Medulla oblongata (tissue), 1 donor: ENCODE data around the gene XPR1.
A peak's percentile ranks its signal among the peaks of the same experiment; 100 is the strongest.
"Not testable (repeated sequence)": the region's sequence is repeated elsewhere in the genome, so short reads cannot be mapped to it uniquely, and the experiment has no call there.

Source experiments
- DNase-seq: peaks from one replicate; pipeline ENCODE4 v3.0.0-alpha.2; 2015; ENCODE audit errors: extremely low spot score

The XPR1 gene

DNA sequence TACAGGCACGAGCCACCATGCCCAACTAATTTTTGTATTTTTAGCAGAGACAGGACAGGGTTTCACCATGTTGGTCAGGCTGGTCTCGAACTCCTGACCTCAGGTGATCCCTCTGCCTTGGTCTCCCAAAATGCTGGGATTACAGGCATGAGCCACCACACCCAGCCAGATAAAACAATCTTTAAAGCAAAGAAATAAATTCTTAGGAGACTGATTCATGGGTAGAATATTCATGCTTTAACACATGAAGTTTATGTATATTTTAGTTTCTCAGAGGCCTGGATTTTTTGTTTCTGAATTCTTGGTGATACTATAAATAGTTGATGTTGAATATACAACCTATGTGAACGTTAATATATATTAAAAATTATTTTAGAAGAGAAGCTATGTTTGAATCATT, 153.5 kb downstream of the XPR1 start:
- DNase-seq = no peak

GRCh38 chr1:180785887-180786286, 154.1 kb downstream of the XPR1 start:
- no peak for DNase-seq

DNA sequence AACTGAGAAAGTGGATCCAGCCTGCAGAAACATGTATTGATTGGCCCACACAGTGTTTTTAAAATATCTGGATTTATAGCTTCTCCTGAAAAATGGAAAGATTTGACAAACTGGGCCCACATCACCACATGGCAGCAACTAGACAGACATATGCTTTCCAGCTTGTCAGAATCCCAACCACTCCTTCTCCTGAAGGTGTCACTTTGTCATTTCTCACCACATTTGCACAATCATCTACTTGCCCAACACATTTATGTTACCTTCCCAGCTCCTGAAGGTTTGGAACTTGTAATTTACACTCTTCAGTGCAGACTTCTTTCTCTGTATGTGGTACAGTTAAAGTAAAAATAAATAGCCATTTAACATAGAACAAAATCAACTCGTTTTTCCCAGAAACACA, 154.8 kb downstream of the XPR1 start:
- no peak for DNase-seq

GRCh38 chr1:180787628-180788307, 155.9 kb downstream of the XPR1 start:
- DNase-seq = no peak

- no peak for DNase-seq
These were observed 157.6 kb downstream of the XPR1 start for GRCh38 chr1:180789460-180789859.

DNA sequence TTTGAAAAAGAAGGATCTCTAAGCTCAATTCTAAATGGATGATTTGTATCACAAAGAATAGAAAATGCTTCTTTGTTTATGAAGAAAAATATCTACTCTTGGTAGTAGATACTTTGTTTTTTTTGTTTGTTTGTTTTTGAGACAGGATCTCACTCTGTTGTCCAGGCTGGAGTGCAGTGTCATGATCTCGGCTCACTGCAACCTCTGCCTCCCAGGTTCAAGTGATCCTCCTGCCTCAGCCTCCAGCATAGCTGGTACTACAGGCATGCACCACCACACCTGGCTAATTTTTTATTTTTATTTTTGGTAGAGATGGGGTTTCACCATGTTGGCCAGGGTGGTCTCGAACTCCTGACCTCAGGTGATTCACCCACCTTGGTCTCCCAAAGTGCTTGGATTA, 159.3 kb downstream of the XPR1 start:
- not testable (repeated sequence) for DNase-seq

DNA sequence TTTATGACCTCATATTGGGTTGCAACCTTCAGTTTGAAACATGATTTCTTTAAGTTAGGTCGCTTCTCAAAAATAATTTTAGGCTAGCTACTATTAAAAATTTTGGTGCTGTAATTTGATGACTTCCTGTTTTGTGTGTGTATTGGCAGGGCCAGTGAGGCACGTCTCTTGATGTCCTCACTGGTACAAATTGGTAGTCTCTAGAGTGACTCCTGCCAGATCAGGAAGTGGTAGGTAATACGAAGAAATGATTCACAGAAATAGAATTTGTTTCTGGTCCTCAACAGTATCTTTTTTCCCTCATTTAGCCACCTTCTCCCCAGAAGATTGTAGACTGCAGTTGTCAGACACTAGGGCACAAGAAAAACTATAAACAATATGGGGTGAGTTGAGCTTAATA, 160.0 kb downstream of the XPR1 start:
- no peak for DNase-seq

- peak; percentile 16 for DNase-seq
These were observed 161.6 kb downstream of the XPR1 start for GRCh38 chr1:180793451-180793850.

- no peak for DNase-seq
These were observed 165.2 kb downstream of the XPR1 start for GRCh38 chr1:180796897-180797640.

DNA sequence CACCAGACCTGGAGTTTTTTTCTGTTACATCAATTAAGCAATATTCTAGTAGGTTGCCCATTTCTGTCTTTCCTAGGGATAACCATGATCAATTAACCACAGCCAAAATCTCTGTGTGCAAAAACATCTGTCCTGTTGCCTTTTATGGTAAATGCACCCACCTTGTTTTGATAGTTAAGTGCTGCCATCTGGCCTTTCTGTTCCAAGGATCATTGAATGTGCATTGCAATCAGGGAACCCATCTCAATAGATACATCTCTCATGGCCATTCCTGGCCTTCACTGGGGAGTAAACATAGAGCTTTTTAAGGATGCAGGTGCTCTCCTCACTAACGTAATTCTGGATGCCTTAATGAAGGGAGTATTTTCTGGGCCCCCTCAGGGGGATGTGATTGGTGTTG, 169.1 kb downstream of the XPR1 start:
- DNase-seq = no peak

- no peak for DNase-seq
These were observed 171.0 kb downstream of the XPR1 start for GRCh38 chr1:180802813-180803212.

GRCh38 chr1:180805316-180805715, 173.5 kb downstream of the XPR1 start:
- no peak for DNase-seq

GRCh38 chr1:180811298-180811697, 179.5 kb downstream of the XPR1 start:
- DNase-seq = no peak

DNA sequence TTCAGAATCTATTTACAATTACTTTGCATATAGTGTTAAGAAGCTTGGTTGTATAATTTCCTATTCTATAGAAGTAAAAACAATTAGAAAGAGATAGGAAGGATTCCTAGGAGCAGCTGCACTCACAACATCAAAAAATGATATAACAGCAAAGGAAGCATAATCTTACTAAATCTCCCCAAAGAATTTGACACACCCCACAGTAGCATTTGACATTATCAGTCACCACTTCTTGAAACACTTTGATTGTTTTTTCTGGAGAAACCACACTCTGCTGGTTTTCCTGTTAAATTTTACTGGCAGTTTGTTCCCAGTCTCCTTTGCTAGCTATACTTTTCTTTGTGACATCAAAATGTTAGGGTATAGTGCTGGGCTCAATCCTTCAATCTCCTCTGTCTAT, 180.1 kb downstream of the XPR1 start:
- DNase-seq = no peak

- DNase-seq = no peak
These were observed 182.4 kb downstream of the XPR1 start for GRCh38 chr1:180814258-180814657.

DNA sequence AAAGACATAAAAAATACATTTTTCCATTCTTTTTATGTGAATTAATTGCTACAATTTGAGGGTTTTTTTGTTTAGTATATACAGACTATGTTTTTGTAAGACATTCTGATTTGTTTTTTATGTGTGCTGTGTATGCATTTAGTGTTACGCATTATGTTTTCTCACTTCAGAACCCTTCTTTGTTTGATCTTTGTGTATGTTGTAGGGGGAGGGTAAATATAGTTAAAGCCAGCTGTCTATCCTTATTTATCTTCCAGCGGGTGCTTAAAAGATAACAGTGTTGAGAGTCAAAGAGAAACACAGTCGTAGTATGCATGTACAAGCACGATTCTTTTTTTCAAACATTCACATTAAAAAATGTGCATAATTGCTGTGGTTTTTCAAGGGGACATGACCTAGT, 183.4 kb downstream of the XPR1 start:
- no peak for DNase-seq

DNA sequence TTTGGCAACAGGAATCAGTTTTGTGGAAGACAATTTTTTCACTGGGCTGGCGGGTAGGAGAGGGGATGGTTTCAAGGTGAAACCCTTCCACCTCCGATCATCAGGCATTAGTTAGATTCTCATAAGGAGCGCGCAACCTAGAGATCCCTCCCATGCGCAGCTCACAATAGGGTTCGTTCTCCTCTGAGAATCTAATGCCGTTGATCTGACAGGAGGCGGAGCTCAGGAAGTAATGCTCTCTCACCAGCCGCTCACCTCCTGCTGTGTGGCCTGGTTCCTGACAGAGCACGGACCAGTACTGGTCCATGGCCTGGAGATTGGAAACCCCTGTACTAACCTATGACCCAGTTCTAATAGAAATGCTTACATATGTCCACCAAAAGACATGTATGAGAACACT, 184.3 kb downstream of the XPR1 start:
- no peak for DNase-seq

GRCh38 chr1:180821970-180822369, 190.1 kb downstream of the XPR1 start:
- DNase-seq = no peak

DNA sequence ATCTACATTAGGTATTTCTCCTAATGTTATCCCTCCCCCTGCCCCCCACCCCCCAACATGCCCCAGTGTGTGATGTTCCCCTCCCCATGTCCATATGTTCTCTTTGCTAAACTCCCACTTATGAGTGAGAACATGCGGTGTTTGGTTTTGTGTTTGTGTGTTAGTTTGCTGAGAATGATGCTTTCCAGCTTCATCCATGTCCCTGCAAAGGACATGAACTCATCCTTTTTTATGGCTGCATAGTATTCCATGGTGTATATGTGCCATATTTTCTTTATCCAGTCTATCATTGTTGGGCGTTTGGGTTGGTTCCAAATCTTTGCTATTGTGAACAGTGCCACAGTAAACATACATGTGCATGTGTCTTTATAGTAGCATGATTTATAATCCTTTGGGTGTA, 199.7 kb downstream of the XPR1 start:
- DNase-seq = not testable (repeated sequence)

DNA sequence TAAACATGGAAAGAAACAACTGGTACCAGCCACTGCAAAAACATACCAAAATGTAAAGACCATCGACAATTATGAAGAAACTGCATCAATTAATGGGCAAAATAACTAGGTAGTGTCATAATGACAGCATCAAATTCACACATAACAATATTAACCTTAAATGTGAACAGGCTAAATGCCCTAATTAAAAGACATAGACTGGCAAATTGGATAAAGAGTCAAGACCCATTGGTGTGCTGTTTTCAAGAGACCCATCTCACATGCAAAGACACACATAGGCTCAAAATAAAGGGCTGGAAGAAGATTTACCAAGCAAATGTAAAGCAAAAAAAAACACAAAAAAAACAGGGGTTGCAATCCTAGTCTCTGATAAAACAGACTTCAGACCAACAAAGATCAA, 201.4 kb downstream of the XPR1 start:
- DNase-seq = not testable (repeated sequence)

- no peak for DNase-seq
These were observed 204.6 kb downstream of the XPR1 start for GRCh38 chr1:180836449-180836848.

DNA sequence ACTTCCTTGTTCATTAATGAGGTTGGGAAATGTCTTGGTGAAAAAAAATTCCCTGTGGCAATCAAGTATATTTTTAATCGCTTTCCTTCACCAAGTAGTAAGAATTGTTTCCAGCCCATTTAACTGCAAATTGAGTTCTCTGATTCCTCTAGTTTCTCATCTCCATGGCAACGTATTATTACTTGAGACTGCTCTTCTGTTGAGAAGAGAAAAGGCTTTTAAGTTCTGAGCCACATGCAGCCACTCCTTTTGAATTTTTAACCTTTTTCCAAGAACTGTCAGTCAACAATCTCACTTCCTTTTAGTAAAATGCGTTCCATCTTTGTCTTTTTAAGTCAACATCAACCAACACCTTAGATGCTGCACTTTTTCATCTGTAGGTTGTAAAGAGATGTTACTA, 205.2 kb downstream of the XPR1 start:
- peak; percentile 53 for DNase-seq

- DNase-seq = no peak
These were observed 206.7 kb downstream of the XPR1 start for GRCh38 chr1:180838535-180838934.

DNA sequence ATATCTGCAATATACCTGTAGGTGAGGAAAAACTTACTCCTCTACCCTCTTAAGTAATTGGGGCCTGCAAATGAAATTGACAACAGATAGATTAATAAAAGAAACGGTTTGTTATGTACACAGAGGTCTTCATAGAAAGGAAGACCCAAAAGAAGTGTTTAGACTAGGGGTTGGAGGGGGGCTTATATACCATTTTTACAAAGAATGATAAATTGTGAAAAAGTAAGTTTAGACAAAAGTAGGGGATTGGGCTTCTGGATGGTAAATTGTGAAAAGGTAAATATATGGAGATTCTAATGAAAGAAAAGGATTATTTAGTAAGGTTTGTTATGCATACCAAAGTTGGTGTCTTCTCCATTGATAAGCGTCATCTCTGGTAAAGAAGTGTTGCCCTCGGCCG, 207.7 kb downstream of the XPR1 start:
- no peak for DNase-seq
